Smooth muscle cell (in vitro differentiated cells): ENCODE results near the gene CLASP1. TPM values are rescaled to one million over a fixed set of nuclear protein-coding genes. Genes with fewer than 3 reads are reported as not detected.

Source experiments
- DNase-seq: peaks from one replicate; lab custom pipeline; 2025; ENCODE audit not compliant: unreplicated experiment; lab: John Stamatoyannopoulos, UW
- H2AFZ ChIP-seq: fragments of 200-600 bp; sonication (generic); 2 replicates; pipeline ENCODE4 v1.6.0; 2016; ENCODE audit warnings: antibody characterized with exemption, low read depth, mild to moderate bottlenecking
- H3F3A ChIP-seq: fragments of 200-600 bp; sonication (generic); 2 replicates; pipeline ENCODE4 v1.6.0; 2017; ENCODE audit warnings: antibody characterized with exemption, low read depth
- H3K27ac ChIP-seq: fragments of 200-600 bp; sonication (generic); 2 replicates; pipeline ENCODE4 v1.5.1; 2016; ENCODE audit warnings: low read depth, mild to moderate bottlenecking
- H3K27me3 ChIP-seq: fragments of 200-600 bp; sonication (generic); 2 replicates; pipeline ENCODE4 v1.6.1; 2016; ENCODE audit warnings: low read depth, mild to moderate bottlenecking
- H3K36me3 ChIP-seq: fragments of 200-600 bp; sonication (generic); 2 replicates; pipeline ENCODE4 v1.5.1; 2016; ENCODE audit warnings: low read depth
- H3K4me1 ChIP-seq: fragments of 200-600 bp; sonication (generic); 2 replicates; pipeline ENCODE4 v1.5.1; 2016; ENCODE audit warnings: low read depth
- H3K4me2 ChIP-seq: fragments of 200-600 bp; sonication (generic); 2 replicates; pipeline ENCODE4 v1.6.0; 2016; ENCODE audit warnings: mild to moderate bottlenecking
- H3K4me3 ChIP-seq: fragments of 200-600 bp; sonication (generic); 2 replicates; pipeline ENCODE4 v1.5.1; 2016; ENCODE audit warnings: mild to moderate bottlenecking
- H3K79me2 ChIP-seq: fragments of 200-600 bp; sonication (generic); 2 replicates; pipeline ENCODE4 v1.6.0; 2016; ENCODE audit warnings: low read depth, mild to moderate bottlenecking
- H3K9ac ChIP-seq: fragments of 200-600 bp; sonication (generic); 2 replicates; pipeline ENCODE4 v1.6.0; 2016; ENCODE audit warnings: low read depth
- H3K9me3 ChIP-seq: fragments of 200-600 bp; sonication (generic); replicated peaks from 2 replicates; pipeline ENCODE4 v1.5.1; 2016; ENCODE audit warnings: low read depth
- H4K20me1 ChIP-seq: fragments of 200-600 bp; sonication (generic); 2 replicates; pipeline ENCODE4 v1.6.0; 2016; ENCODE audit warnings: low read depth
- CTCF ChIP-seq: fragments of 200-600 bp; sonication (generic); IDR thresholded peaks from 2 replicates; pipeline ENCODE4 v1.5.1; 2017; ENCODE audit warnings: borderline replicate concordance, mild to moderate bottlenecking, antibody characterized with exemption; ENCODE audit not compliant: insufficient read depth, poor library complexity, severe bottlenecking
- WGBS: methylation state at CpG from one replicate; pipeline ENCODE4 v1.1.7; 2016; ENCODE audit warnings: low lambda C conversion rate; 5-methylcytosine and 5-hydroxymethylcytosine counted together
- polyA plus RNA-seq: library from polyadenylated mRNA; unstranded; fragments of >200 nt; fragmentation: Nextera tagmentation; extraction: Ambion mirVana; gene quantifications from 2 replicates; pipeline ENCODE4 v1.2.1, GENCODE V29; 2016
- total RNA-seq: library from RNA; depleted of rRNA; stranded (reverse); fragments of >200 nt; gene quantifications from 2 replicates; pipeline ENCODE4 v1.2.3, GENCODE V29; 2014

The CLASP1 gene
- total and polyA plus RNA-seq, 2 experiments from 2014 or later: 15.0 to 33.8 TPM

GRCh38 chr2:121524685-121525425 is 124.4 kb downstream of the CLASP1 start:
- Histone ChIP-seq H3K4me3 (no peak overlapping the region), H3K79me2 (peaks cover 34% of the 10 kb centered on the region), H3K36me3 (no peaks in the 10 kb centered on the region), H3K9ac (no peak overlapping the region), H3K4me1 (peaks cover 27% of the 10 kb centered on the region), H3F3A (peaks cover 3% of the 10 kb centered on the region), H3K27ac (no peak overlapping the region), H3K27me3 (no peaks in the 10 kb centered on the region), H4K20me1 (peaks cover 43% of the 10 kb centered on the region), H2AFZ (no peak overlapping the region), H3K4me2 (no peak overlapping the region), H3K9me3 (no peaks in the 10 kb centered on the region)
- TF ChIP-seq CTCF: no peak
- 43% methylated on average over 9 of the region's 9 CpGs for WGBS
- no peak for DNase-seq

- no peak overlapping the region for H3K4me2 ChIP-seq
- H3K4me1 ChIP-seq: peaks cover 26% of the 10 kb centered on the region
- H3K27me3 ChIP-seq: no peaks in the 10 kb centered on the region
- no peaks in the 10 kb centered on the region for H3K9me3 ChIP-seq
- WGBS: 97% methylated on average over 10 of the region's 10 CpGs
- H4K20me1 ChIP-seq: peaks cover 22% of the 10 kb centered on the region
- H3K27ac ChIP-seq: no peak overlapping the region
- H2AFZ ChIP-seq: no peak overlapping the region
- H3K4me3 ChIP-seq: no peak overlapping the region
- no peak for TF ChIP-seq CTCF
- DNase-seq: no peak
- H3K36me3 ChIP-seq: no peaks in the 10 kb centered on the region
- no peak overlapping the region for H3K9ac ChIP-seq
- no peaks in the 10 kb centered on the region for H3F3A ChIP-seq
- peaks cover 6% of the 10 kb centered on the region for H3K79me2 ChIP-seq
Observed at GRCh38 chr2:121521359-121521758, 127.9 kb downstream of the CLASP1 start.

GRCh38 chr2:121520641-121520994 is 128.6 kb downstream of the CLASP1 start:
- peaks cover 16% of the 10 kb centered on the region for H4K20me1 ChIP-seq

More at GRCh38 chr2:121520641-121520994, 128.6 kb downstream of the CLASP1 start:
- TF ChIP-seq CTCF: no peak
- WGBS: 93% methylated on average over 3 of the region's 3 CpGs
- Histone ChIP-seq H3F3A (no peaks in the 10 kb centered on the region), H3K79me2 (peaks cover 6% of the 10 kb centered on the region), H3K27ac (no peak overlapping the region), H3K9ac (no peak overlapping the region), H3K9me3 (no peaks in the 10 kb centered on the region), H3K4me1 (peaks cover 25% of the 10 kb centered on the region), H3K27me3 (no peaks in the 10 kb centered on the region), H3K4me2 (no peak overlapping the region), H3K4me3 (no peak overlapping the region), H3K36me3 (no peaks in the 10 kb centered on the region), H2AFZ (no peak overlapping the region)
- DNase-seq: no peak
